HG02623 (cell line): ENCODE results near the gene GPR37.

ENCODE experiments used
- ATAC-seq: cut with Tn5 transposase; IDR thresholded peaks from one replicate; pipeline ENCODE4 v1.9.1; 2021; ENCODE audit warnings: moderate library complexity; ENCODE audit not compliant: unreplicated experiment

Gene GPR37

GRCh38 chr7:124780056-124780455, 14.5 kb upstream of the GPR37 start:
- no peak for ATAC-seq

GRCh38 chr7:124779620-124780019, 14.0 kb upstream of the GPR37 start:
- no peak for ATAC-seq

- ATAC-seq, result no peak
These were observed 13.6 kb upstream of the GPR37 start for GRCh38 chr7:124779194-124779593.

GRCh38 chr7:124777268-124777667, 11.7 kb upstream of the GPR37 start:
- ATAC-seq, result no peak

- ATAC-seq, result no peak
These were observed 10.6 kb upstream of the GPR37 start for GRCh38 chr7:124776153-124776552.

GRCh38 chr7:124775422-124775821, 9.8 kb upstream of the GPR37 start:
- no peak for ATAC-seq

GRCh38 chr7:124773938-124774337, 8.3 kb upstream of the GPR37 start:
- no peak for ATAC-seq

GRCh38 chr7:124773339-124773738, 7.7 kb upstream of the GPR37 start:
- ATAC-seq, result no peak

GRCh38 chr7:124769136-124769535, 3.5 kb upstream of the GPR37 start:
- no peak for ATAC-seq

- ATAC-seq, result no peak
These were observed 2.9 kb upstream of the GPR37 start for GRCh38 chr7:124768525-124768924.

- ATAC-seq, result no peak
These were observed 668 bp downstream of the GPR37 start for GRCh38 chr7:124764847-124765400.

GRCh38 chr7:124764051-124764846, 1.3 kb downstream of the GPR37 start:
- no peak for ATAC-seq

GRCh38 chr7:124762611-124763143, 2.9 kb downstream of the GPR37 start:
- no peak for ATAC-seq

GRCh38 chr7:124761164-124761715, 4.4 kb downstream of the GPR37 start:
- ATAC-seq, result no peak

- no peak for ATAC-seq
These were observed 7.3 kb downstream of the GPR37 start for GRCh38 chr7:124758327-124758726.

GRCh38 chr7:124754576-124755268, 10.9 kb downstream of the GPR37 start:
- ATAC-seq, result no peak

- no peak for ATAC-seq
These were observed 13.3 kb downstream of the GPR37 start for GRCh38 chr7:124752310-124752709.

- no peak for ATAC-seq
These were observed 14.6 kb downstream of the GPR37 start for GRCh38 chr7:124751027-124751426.

GRCh38 chr7:124747072-124747471, 18.5 kb downstream of the GPR37 start:
- no peak for ATAC-seq

- ATAC-seq, result no peak
These were observed 27.0 kb downstream of the GPR37 start for GRCh38 chr7:124738639-124739038.

- no peak for ATAC-seq
These were observed 27.8 kb downstream of the GPR37 start for GRCh38 chr7:124737760-124738300.
